Measurements from ENCODE around the gene LIN37. TPM values are rescaled to one million over a fixed set of nuclear protein-coding genes. Genes with fewer than 3 reads are reported as not detected.

Gene LIN37
- total and polyA plus RNA-seq, 2 of the 13 experiments (the other 11 are each of a cell fraction or from before 2014, with no cell fraction given): 6.3 to 8.7 TPM

- TF ChIP-seq SETDB1 (CRISPR knock-in tag; IDR thresholded peaks at IDR 0.05; ENCODE audit: borderline replicate concordance): no peak
- no peak for TF ChIP-seq RCOR2 (CRISPR knock-in tag; IDR thresholded peaks at IDR 0.05)
- no peak for TF ChIP-seq KAT7 (CRISPR knock-in tag; IDR thresholded peaks at IDR 0.05; ENCODE audit: borderline replicate concordance)
- TF ChIP-seq ZNF713 (CRISPR knock-in tag; IDR thresholded peaks at IDR 0.05): no peak
- TF ChIP-seq BRD4 (CRISPR knock-in tag; IDR thresholded peaks at IDR 0.05): no peak
- no peak for TF ChIP-seq ZNF136 (CRISPR knock-in tag; IDR thresholded peaks at IDR 0.05; ENCODE audit: low read depth)
- TF ChIP-seq NAIF1 (CRISPR knock-in tag; IDR thresholded peaks at IDR 0.05; ENCODE audit: borderline replicate concordance): no peak
- TF ChIP-seq TCF7L2 (IDR thresholded peaks at IDR 0.05; ENCODE audit: low read depth, low read length): no peak
- no peak for TF ChIP-seq RORA (CRISPR knock-in tag; IDR thresholded peaks at IDR 0.05)
- peak; percentile 96 for TF ChIP-seq YEATS2 (CRISPR knock-in tag; IDR thresholded peaks at IDR 0.05; ENCODE audit: borderline replicate concordance)
- TF ChIP-seq ZNF501 (CRISPR knock-in tag; IDR thresholded peaks at IDR 0.05): peak; percentile 54
- no peak for TF ChIP-seq ZNF44 (CRISPR knock-in tag; IDR thresholded peaks at IDR 0.05)
- no peak for TF ChIP-seq ZKSCAN5 (CRISPR knock-in tag; IDR thresholded peaks at IDR 0.05)
- no peak for TF ChIP-seq MAZ (IDR thresholded peaks at IDR 0.05; ENCODE audit: borderline replicate concordance, low read depth, low read length)
- TF ChIP-seq MAZ (CRISPR knock-in tag; IDR thresholded peaks at IDR 0.05; ENCODE audit: low read depth): peak; percentile 72; the same call in 1 of the 2 replicates
- TF ChIP-seq, protein P1, sequence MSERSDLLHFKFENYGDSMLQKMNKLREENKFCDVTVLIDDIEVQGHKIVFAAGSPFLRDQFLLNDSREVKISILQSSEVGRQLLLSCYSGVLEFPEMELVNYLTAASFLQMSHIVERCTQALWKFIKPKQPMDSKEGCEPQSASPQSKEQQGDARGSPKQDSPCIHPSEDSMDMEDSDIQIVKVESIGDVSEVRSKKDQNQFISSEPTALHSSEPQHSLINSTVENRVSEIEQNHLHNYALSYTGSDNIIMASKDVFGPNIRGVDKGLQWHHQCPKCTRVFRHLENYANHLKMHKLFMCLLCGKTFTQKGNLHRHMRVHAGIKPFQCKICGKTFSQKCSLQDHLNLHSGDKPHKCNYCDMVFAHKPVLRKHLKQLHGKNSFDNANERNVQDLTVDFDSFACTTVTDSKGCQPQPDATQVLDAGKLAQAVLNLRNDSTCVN (CRISPR knock-in tag; IDR thresholded peaks at IDR 0.05; ENCODE audit: borderline replicate concordance): 0 out of 2 replicates have a peak, but pooled peaks have one; percentile 69
- TF ChIP-seq, protein P2, sequence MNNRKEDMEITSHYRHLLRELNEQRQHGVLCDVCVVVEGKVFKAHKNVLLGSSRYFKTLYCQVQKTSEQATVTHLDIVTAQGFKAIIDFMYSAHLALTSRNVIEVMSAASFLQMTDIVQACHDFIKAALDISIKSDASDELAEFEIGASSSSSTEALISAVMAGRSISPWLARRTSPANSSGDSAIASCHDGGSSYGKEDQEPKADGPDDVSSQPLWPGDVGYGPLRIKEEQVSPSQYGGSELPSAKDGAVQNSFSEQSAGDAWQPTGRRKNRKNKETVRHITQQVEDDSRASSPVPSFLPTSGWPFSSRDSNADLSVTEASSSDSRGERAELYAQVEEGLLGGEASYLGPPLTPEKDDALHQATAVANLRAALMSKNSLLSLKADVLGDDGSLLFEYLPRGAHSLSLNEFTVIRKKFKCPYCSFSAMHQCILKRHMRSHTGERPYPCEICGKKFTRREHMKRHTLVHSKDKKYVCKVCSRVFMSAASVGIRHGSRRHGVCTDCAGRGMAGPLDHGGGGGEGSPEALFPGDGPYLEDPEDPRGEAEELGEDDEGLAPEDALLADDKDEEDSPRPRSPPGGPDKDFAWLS (CRISPR knock-in tag; IDR thresholded peaks at IDR 0.05; ENCODE audit: borderline replicate concordance): no peak
- TF ChIP-seq LBX2 (CRISPR knock-in tag; IDR thresholded peaks at IDR 0.05; ENCODE audit: borderline replicate concordance): no peak; the same call in 1 of the 2 replicates
- no peak for TF ChIP-seq ZNF18 (CRISPR knock-in tag; IDR thresholded peaks at IDR 0.05; ENCODE audit: insufficient replicate concordance)
- no peak for TF ChIP-seq HNRNPUL1 (IDR thresholded peaks at IDR 0.05; ENCODE audit: low read depth, low read length)
- TF ChIP-seq FOXO4 (CRISPR knock-in tag; conservative IDR thresholded peaks at IDR 0.05): no peak
These were observed at the start of gene LIN37 (continued) for GRCh38 chr19:35748106-35749020.
